HEK293T (cell line): ENCODE results near the gene TAGLN3.

Source experiments
- CTCF ChIA-PET: fragments of 350-600 bp; formaldehyde crosslinking; extraction: SDS; loops from one replicate; lab custom pipeline; 2021; ENCODE audit warnings: antibody characterized with exemption, inconsistent platforms; lab: Yijun Ruan, JAX
- POLR2A ChIA-PET: fragments of 350-600 bp; formaldehyde crosslinking; extraction: SDS; loops from one replicate; lab custom pipeline; 2020; ENCODE audit warnings: antibody characterized with exemption, inconsistent platforms; lab: Yijun Ruan, JAX
- DNase-seq: peaks from one replicate; pipeline ENCODE4 v3.0.0; 2012; ENCODE audit warnings: mixed read lengths; ENCODE audit errors: extremely low spot score
- ARNT ChIP-seq: fragments of 450-650 bp; IDR thresholded peaks from 2 replicates; pipeline ENCODE4 v1.6.1; 2017; ENCODE audit warnings: mild to moderate bottlenecking
- BHLHE40 ChIP-seq: fragments of 450-650 bp; IDR thresholded peaks from 2 replicates; pipeline ENCODE4 v1.6.1; 2016; ENCODE audit warnings: mild to moderate bottlenecking, moderate library complexity, borderline replicate concordance
- CTBP1 ChIP-seq: fragments of 450-650 bp; IDR thresholded peaks from 2 replicates; pipeline ENCODE4 v1.6.1; 2016; ENCODE audit warnings: borderline replicate concordance
- ELF4 ChIP-seq: fragments of 450-650 bp; IDR thresholded peaks from 2 replicates; pipeline ENCODE4 v1.6.1; 2017; ENCODE audit warnings: antibody characterized with exemption
- FOXA1 ChIP-seq: fragments of 450-650 bp; IDR thresholded peaks from 2 replicates; pipeline ENCODE4 v1.6.1; 2016; ENCODE audit warnings: mild to moderate bottlenecking
- FOXK2 ChIP-seq: fragments of 450-650 bp; IDR thresholded peaks from 2 replicates; pipeline ENCODE4 v1.6.1; 2016; ENCODE audit warnings: mild to moderate bottlenecking
- FOXM1 ChIP-seq: fragments of 450-650 bp; IDR thresholded peaks from 2 replicates; pipeline ENCODE4 v1.6.1; 2017; ENCODE audit warnings: mild to moderate bottlenecking, borderline replicate concordance
- HDGF ChIP-seq: fragments of 450-650 bp; IDR thresholded peaks from 2 replicates; pipeline ENCODE4 v1.6.1; 2017; ENCODE audit warnings: antibody characterized with exemption, borderline replicate concordance
- L3MBTL2 ChIP-seq: fragments of 450-650 bp; conservative IDR thresholded peaks from 2 replicates; pipeline ENCODE4 v1.6.1; 2016; ENCODE audit warnings: mild to moderate bottlenecking
- LEF1 ChIP-seq: fragments of 450-650 bp; IDR thresholded peaks from 2 replicates; pipeline ENCODE4 v1.6.1; 2017; ENCODE audit warnings: mild to moderate bottlenecking, borderline replicate concordance
- NFRKB ChIP-seq: fragments of 450-650 bp; IDR thresholded peaks from 2 replicates; pipeline ENCODE4 v1.6.1; 2016; ENCODE audit warnings: mild to moderate bottlenecking, moderate library complexity
- SP1 ChIP-seq: fragments of 450-650 bp; IDR thresholded peaks from 2 replicates; pipeline ENCODE4 v1.6.1; 2017
- SUZ12 ChIP-seq: fragments of 450-650 bp; IDR thresholded peaks from 2 replicates; pipeline ENCODE4 v1.6.1; 2016; ENCODE audit warnings: mild to moderate bottlenecking
- TARDBP ChIP-seq: fragments of 450-650 bp; IDR thresholded peaks from 2 replicates; pipeline ENCODE4 v1.6.1; 2016
- ZNF384 ChIP-seq: fragments of 450-650 bp; IDR thresholded peaks from 2 replicates; pipeline ENCODE4 v1.6.1; 2016
- TF ChIP-seq, protein P1 (sequence below): fragments of 450-650 bp; IDR thresholded peaks from 2 replicates; pipeline ENCODE4 v1.6.1; 2016

The TAGLN3 gene

DNA sequence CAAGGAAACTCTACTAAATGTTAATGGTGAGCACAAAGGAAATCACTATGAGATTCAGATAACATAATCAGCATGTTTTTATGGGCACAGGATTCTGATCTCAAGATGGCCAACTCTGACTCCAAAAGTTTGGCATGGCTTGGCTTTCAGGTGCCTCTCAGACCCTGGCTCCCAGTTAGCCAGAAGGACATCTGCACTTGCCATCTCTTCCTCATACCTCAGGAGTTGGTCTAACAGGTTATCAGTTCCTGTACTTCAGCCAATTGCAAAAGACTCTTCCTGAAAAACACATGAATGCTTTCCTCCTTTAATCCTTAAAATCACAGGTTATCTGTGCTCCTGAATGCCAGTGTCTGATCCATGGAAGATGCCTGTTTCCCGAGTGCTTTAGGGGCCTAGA is 60.8 kb downstream of the TAGLN3 start:
- ChIA-PET POLR2A (no interaction called here), CTCF (no interaction called here)
- TF ChIP-seq NFRKB (no peak), SUZ12 (no peak), SP1 (no peak), FOXK2 (no peak), ELF4 (no peak), HDGF (no peak), CTBP1 (no peak), BHLHE40 (no peak), FOXM1 (no peak), ZNF384 (no peak), TARDBP (no peak), LEF1 (no peak), L3MBTL2 (no peak), FOXA1 (no peak), ARNT (no peak)
- TF ChIP-seq, protein P1, sequence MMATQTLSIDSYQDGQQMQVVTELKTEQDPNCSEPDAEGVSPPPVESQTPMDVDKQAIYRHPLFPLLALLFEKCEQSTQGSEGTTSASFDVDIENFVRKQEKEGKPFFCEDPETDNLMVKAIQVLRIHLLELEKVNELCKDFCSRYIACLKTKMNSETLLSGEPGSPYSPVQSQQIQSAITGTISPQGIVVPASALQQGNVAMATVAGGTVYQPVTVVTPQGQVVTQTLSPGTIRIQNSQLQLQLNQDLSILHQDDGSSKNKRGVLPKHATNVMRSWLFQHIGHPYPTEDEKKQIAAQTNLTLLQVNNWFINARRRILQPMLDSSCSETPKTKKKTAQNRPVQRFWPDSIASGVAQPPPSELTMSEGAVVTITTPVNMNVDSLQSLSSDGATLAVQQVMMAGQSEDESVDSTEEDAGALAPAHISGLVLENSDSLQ: no peak
- no peak for DNase-seq

GRCh38 chr3:112061152-112061551 is 62.4 kb downstream of the TAGLN3 start:
- ChIA-PET POLR2A (no interaction called here), CTCF (no interaction called here)
- TF ChIP-seq SP1 (no peak), FOXK2 (no peak), NFRKB (no peak), SUZ12 (no peak), FOXA1 (no peak), CTBP1 (no peak), L3MBTL2 (no peak)
- DNase-seq: no peak
